GM13976 (cell line): ENCODE measurements around the gene CFAP410.

ENCODE experiments used
- DNase-seq: peaks from one replicate; pipeline ENCODE4 v3.0.0; 2012; ENCODE audit warnings: low spot score
- CTCF ChIP-seq: IDR thresholded peaks from 2 replicates; pipeline ENCODE4 v1.5.1; 2012; ENCODE audit warnings: borderline replicate concordance, mild to moderate bottlenecking; ENCODE audit not compliant: insufficient read depth; ENCODE audit errors: extremely low read depth, missing control alignments, control extremely low read depth
- in situ Hi-C: fragments of 300-500 bp; cut with MboI; formaldehyde crosslinking; loops from one replicate; pipeline ENCODE4 v1.12.0; 2022; ENCODE audit warnings: low sequenced_read_pairs, mixed read lengths, inconsistent platforms; ENCODE audit not compliant: unreplicated experiment

CFAP410 gene

GRCh38 chr21:44321846-44322450, 17.2 kb downstream of the CFAP410 start:
- in situ Hi-C loops, result no loop called here
- TF ChIP-seq CTCF, result no peak
- no peak for DNase-seq

DNA sequence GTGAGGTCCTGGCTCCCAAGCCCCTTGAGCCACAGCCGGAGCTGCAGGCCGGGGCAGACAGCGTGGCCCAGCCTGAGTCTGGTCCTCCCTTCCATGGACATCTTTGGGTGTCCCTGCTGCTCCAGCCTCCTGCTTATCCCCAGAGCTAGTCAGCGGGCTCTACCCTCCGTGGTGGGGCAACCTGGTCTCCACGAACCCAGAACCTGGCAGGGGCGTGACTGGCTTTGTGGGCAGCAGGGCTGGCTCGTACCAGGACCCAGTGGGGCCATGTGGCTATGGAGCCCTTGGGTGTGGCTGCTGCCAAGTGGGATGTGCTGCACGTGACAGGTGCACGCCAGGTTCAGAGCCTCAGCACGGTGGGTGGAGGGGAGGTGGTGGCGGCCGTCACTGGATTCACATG, 18.3 kb downstream of the CFAP410 start:
- in situ Hi-C loops, result no loop called here
- no peak for DNase-seq
- TF ChIP-seq CTCF, result no peak

- no peak for DNase-seq
- in situ Hi-C loops, result no loop called here
Observed at GRCh38 chr21:44319407-44320065, 19.7 kb downstream of the CFAP410 start.

GRCh38 chr21:44318489-44319285, 20.5 kb downstream of the CFAP410 start:
- TF ChIP-seq CTCF, result no peak
- in situ Hi-C loops, result no loop called here
- DNase-seq, result no peak

More at GRCh38 chr21:44319407-44320065, 19.7 kb downstream of the CFAP410 start:
- TF ChIP-seq CTCF, result no peak

GRCh38 chr21:44317871-44318270, 21.3 kb downstream of the CFAP410 start:
- in situ Hi-C loops, result no loop called here
- TF ChIP-seq CTCF, result no peak
- no peak for DNase-seq

GRCh38 chr21:44317241-44317782, 21.9 kb downstream of the CFAP410 start:
- no peak for DNase-seq
- in situ Hi-C loops, result no loop called here
- no peak for TF ChIP-seq CTCF
